Measurements from ENCODE around the gene TRAPPC1.
"Not testable (repeated sequence)": the region's sequence is repeated elsewhere in the genome, so short reads cannot be mapped to it uniquely, and the experiment has no call there.

Gene TRAPPC1, protein sequence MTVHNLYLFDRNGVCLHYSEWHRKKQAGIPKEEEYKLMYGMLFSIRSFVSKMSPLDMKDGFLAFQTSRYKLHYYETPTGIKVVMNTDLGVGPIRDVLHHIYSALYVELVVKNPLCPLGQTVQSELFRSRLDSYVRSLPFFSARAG

DNA sequence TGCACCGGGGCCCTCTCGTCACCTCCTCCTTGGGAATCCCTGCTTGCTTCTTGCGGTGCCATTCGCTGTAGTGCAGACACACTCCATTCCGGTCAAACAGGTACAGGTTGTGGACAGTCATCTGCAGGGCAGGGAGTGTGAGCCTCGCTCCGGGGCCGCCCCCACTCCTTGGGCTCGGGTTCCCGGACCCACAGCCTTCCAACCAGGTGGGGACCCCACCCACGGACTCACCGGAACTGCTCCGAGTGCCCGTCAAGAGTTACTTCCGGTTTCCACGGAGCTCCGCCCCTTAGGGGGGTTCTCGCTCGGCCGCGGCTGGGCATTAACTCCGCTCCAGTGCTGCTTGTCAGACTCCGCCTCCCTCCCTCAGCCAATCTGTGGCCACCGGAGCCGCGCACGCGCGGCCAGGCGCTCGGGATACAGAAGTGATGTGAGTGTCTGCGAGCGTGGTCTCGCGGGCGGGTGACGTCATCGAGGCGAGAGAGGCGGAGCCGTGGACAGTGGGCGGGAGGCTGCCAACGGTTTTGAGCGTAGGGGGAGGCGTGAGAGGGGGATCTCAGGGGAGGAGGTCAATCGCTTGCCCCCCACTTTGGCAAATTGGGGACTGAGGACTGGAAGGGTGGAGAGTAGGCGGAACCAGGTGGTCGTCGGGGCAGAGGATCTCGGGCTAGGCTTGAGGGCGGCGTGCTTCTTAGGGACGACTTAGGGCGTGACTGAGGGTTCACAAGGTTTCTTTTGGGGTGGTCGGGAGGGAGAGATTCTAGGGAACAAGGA, at the start of gene TRAPPC1, which contains the start of gene CNTROB:
Gene TRAPPC1, minus strand, starts transcription at position 238 of the 774 bp plus-strand sequence. Its CDS starts 117 bp downstream, at position 121.
Gene CNTROB, plus strand, starts transcription at position 498 of the 774 bp plus-strand sequence. CDS start 874 bp downstream, outside the sequence.
- DNase-seq, result peak; percentile 100
- intact Hi-C loops (cut with DNase I), result loop anchor here (1.0 to 5.0 kb wide), 2 partner anchors 17 to 90 kb away; no protein-coding TSS in a partner anchor

DNA sequence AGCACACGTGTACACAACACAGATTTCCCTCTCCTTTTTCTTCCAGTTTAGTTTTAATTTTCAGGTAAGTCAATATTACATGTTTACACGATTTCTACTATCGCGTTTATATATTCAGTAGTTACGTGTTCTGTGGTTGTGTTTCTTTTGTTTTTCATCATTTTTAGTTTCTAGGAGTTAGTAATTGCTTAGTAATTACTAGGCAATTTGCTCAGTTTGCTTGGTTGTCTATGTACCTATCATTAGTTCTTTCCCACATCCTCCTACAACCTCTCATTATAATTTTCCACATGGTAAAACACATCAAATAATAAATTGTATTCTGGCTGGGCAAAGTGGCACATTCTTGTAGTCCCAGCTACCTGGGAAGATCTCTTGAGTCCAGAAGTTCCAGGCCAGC, 46.1 kb upstream of the TRAPPC1 start:
- DNase-seq, result no peak
- intact Hi-C loops (cut with DNase I), result no loop called here

DNA sequence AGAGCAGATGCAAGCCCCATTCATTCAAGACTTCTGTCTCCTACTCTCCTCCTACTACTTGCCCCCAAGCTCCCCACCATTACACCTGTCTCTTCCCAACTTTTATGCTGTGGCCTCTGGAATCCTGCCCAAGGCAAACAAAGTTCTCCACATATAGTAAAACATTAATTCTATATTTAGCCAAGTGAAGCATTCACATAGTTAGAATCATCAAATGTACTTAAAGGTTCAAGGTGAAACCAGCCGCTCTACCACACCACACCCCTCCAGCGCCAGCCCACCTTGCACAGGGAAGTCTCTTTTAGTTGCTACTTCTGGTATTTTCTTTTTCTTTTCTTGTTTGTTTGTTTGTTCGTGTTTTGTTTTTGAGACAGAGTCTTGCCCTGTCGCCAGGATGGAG, 45.3 kb upstream of the TRAPPC1 start:
- DNase-seq, result no peak
- intact Hi-C loops (cut with DNase I), result no loop called here

DNA sequence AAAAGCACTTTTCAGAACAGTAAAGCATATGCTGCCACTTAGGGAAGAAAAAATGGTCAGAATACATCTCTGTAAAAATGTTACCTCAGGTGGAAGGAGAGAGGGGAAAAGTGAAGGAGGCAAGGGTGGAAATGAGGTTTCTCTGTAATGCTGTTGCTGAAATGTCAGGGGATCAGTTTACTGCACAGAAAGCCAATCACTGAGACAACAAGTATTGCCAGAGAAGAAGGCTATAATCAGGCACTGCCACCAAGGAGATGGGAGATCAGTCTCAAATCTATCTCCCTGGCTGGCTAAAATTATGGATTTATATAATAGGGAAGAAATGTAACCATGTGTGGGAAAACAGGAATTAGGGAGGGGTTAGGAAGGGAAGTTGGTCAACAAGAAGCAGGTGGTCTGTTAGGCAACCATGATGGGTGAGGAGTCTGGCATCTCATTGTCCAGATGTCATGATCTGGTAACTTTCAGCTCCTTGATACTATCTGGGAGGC, 42.9 kb upstream of the TRAPPC1 start:
- intact Hi-C loops (cut with DNase I), result no loop called here
- DNase-seq, result no peak

DNA sequence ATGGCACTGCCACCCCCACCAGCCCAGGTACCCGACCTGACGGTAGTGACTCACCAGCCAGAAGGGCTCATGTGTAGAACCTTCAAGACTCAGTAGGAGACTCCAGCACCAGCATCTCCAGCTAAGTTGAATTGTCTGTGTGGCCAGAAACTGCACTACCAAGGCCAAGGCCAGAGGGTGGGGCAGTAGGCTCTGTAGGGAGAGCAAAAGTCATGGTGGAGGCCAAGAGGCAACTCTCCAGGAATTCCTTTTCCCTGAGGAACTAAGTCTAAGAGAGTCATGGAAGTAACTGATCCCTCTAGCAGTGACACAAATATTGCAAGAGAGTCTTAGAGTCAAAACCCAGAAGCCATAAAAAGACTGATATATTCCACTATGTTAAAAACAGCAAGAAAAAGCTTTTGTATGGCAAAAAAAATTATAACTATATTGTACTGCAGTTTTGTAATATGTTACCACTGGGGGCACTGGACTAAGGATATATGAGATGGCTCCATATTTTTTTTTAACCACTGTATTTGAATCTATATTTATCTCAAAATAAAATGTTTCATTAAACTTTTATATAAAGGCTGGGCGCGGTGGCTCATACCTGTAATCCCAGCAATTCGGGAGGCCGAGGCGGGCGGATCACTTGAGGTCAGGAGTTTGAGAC, 40.5 kb upstream of the TRAPPC1 start:
- DNase-seq, result no peak
- intact Hi-C loops (cut with DNase I), result no loop called here

DNA sequence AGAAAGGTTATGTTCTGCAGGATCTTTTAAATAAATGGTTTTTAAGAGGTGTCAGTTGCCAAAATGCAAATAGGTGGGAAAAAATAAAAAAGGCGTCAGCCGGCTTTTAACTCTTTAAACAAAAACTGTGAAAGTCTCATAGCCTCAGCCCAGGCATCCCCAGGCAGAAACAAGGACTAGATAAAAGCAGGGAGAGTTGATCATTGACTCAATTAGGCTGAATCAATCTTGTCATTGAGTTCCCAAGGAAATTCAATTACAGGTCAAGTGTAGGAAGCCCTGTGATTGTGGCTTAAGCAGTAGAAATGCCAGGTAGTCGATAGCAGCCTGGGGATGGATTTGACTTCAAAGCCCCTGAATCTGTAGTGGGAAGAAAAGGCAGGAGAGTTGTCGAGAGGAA, 39.9 kb upstream of the TRAPPC1 start:
- DNase-seq, result no peak
- intact Hi-C loops (cut with DNase I), result no loop called here

DNA sequence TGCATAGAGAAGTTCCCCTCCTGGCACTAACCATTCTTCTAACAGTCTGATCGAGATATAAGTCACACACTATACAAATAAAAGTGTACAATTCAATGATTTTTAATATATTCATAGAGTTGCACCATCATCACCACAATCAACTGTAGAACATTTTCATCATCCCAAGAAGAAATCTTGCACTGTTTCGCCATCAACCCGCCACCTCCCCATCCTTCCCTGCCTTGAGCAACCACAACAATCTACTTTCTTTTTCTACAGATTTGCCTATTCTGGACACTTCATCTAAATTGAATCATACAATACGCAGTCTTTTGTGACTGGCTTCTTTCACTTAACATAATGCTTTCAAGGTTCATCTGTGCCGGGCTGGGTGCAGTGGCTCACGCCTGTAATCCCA, 37.7 kb upstream of the TRAPPC1 start:
- intact Hi-C loops (cut with DNase I), result no loop called here
- no peak for DNase-seq

DNA sequence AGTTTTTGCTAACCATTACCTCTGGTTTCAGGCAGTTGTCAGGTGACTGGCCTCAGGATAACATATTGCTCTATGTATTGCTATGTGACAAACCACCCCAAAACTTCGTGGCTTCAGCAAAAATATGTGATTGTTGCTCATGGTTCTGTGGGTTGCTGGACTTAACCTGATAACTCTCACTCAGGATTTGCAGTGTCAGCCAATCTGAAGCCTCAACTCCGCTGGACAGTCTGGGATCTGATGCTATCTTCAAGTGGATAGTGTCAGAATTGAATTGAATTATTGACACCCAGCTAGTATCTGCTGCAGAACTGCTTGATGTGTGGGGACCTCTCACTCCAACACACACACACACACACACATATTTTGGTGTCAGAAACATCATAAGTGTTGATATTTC, 36.0 kb upstream of the TRAPPC1 start:
- intact Hi-C loops (cut with DNase I), result no loop called here
- DNase-seq, result no peak

DNA sequence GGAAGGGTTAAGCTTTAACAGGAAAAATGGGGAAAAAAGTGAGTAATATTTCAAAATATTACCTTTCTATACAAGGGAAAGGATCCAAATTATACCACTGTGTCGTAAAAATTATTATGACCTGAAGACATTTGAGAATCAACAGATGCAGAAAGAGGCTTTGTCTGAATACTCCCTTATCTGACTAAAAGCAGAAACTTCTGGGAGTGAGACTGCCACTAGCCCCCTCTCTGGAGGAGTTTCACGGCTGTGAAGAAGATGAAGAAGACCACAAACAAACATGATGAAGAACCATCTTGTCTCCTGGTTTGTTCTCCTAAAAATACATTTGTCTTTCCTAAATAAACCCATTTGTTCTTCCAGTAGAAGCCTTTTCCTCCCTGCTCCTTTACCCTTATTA, 29.7 kb upstream of the TRAPPC1 start:
- intact Hi-C loops (cut with DNase I), result no loop called here
- DNase-seq, result no peak

DNA sequence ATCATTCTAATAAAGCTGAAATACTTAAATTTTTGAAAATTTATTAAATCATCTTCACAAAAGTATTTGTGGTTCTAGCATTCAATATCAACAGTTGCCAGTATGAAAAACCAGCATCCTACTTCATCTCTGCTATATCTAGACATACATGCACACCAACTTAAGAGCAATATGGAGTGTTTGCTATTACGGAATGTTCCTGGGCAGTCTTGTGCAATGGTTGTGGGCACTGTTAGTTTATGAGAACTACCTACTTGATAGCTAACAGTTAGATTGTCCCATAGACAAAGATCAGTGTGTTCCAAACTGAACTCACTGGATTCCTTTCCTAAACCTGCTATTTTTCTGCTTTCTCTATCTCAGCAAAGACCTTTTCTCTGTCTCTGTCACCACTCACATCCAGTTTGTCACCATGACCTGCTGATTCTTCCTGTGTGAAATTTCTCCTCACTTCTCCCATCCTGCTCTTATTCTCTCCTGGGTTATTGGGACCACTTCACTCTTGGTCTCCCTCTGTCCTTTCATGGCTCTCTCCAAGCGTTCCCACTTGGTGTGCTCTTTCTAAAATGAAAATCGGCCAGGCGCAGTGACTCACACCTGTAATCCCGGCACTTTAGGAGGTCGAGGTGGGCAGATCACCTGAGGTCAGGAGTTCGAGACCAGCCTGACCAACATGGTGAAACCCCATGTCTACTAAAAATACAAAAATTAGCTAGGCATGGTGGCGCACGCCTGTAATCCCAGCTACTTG, 27.9 kb upstream of the TRAPPC1 start:
- DNase-seq, result no peak
- intact Hi-C loops (cut with DNase I), result no loop called here

DNA sequence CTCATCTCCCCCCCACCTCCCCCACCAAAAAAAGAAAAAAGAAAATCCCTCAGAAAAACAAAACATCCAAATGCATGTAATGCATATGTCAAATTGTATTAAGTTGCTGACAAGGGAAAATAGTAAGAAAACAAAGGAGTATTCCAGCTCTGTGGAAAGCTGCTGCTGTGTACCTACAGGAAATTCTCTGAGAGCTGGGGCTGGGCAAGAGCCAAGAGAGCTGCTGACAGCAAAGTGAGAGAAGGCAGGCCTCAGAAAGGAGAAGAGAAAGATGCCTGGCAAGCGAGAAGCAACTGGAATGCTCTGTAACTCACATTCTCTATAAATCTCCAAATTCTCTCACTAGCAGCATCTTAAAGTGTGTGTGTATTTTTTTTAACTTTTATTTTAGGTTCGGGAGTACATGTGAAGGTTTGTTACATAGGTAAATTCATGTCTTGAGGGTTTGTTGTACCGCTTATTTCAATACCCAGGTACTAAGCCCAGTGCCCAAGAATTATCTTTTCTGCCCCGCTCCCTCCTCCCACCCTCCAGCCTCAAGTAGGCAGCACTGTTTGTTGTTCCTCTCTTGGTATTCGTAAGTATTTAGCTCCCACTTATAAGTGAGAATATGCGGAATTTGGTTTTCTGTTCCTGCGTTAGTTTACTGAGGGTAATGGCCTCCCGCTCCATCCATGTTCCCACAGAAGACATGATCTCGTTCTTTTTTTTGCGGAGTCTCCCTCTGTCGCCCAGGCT, 24.7 kb upstream of the TRAPPC1 start:
- intact Hi-C loops (cut with DNase I), result no loop called here
- peak in 2 of 10 donors; percentile 16 to 18 for DNase-seq

DNA sequence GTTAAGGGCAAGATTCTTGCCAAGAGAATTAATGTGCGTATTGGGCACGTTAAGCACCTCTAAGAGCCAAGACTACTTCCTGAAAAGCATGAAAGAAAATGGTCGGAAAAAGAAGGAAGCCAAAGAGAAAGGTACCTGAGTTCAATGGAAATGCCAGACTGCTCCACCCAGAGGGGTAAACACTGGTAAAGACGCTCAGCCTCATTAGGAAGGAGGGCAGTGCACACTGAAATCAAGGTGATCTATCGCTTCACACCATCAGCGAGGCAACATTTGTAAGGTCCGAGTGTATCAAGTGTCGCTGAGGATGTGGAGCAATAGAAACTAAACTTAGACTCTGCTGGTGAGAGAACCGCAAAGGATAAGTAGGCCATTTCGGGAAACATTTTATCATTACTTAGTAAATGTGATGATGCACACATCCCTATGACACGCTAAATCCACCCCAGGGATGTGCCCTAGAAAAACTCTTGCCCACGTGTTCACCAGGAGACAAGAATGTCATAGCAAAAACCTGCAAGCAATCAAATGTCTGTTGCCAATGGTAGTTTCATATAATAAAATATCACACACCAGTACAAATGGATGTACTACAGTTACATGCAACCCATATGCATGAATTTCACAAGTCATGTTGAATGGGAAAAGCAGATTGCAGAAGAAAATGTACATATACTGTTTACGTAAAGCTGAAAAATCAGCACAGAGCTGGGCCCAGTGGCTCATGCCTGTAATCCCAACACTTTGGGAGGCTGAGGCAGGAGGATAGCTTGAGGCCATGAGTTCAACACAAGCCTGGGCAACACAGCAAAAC, 23.9 kb upstream of the TRAPPC1 start:
- intact Hi-C loops (cut with DNase I), result no loop called here
- no peak for DNase-seq

DNA sequence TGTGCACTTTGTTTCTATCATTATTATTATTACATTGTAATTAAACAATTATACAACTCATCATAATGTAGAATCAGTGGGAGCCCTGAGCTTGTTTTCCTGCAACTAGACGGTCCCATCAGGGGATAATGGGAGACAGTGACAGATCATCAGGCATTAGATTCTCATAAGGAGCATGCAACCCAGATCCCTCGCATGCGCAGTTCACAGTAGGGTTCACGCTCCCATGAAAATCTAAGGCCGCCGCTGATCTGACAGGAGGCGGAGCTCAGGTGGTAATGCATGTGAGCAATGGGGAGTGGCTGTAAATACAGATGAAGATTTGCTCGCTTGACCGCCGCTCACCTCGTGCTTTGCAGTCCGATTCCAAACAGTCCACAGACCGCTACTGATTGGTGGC, 21.5 kb upstream of the TRAPPC1 start:
- DNase-seq; intact Hi-C loops (cut with DNase I): not testable (repeated sequence)

DNA sequence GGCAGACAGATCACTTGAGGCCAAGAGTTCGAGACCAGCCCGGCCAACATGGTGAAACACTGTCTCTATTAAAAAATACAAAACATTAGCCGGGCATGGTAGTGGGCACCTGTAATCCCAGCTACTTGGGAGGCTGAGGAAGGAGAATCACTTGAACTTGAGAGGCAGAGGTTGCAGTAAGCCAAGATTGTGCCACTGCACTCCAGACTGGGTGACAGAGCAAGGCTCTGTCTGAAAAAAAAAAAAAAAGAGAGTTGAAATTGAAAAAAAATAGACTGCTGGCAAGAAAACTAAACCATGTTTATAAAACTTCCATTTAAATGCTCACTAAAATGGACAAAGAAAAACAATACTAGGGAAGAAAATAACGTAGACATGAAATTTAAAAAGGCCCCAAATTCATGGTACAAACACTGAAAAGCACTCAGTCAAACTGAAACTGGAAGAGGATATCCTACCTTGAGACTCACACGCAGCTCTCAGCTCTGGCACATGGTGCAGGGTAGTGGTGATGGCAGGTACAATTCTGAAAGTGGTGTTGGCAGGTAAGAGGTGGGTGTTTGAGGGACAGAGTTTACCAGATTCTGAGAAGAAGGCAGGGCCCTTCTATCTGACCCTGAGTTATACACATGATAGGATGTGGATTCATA, 19.5 kb upstream of the TRAPPC1 start:
- intact Hi-C loops (cut with DNase I), result no loop called here
- DNase-seq, result no peak

DNA sequence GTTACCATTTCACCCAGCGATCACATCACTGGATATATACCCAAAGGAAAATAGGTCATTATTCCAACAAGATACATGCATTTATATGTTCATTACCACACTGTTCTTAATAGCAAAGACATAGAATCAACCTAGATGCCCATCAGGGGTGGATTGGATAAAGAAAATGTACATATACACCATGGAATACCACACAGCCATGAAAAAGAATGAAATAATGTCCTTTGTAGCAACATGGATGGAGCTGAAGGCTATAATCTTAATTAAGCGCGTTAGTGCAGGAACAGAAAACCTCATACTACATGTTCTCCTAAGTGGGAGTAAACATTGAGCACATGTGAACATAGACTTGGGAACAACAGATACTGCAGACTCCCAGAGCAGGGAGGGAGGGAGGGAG, 18.8 kb upstream of the TRAPPC1 start:
- intact Hi-C loops (cut with DNase I), result no loop called here
- DNase-seq, result no peak

DNA sequence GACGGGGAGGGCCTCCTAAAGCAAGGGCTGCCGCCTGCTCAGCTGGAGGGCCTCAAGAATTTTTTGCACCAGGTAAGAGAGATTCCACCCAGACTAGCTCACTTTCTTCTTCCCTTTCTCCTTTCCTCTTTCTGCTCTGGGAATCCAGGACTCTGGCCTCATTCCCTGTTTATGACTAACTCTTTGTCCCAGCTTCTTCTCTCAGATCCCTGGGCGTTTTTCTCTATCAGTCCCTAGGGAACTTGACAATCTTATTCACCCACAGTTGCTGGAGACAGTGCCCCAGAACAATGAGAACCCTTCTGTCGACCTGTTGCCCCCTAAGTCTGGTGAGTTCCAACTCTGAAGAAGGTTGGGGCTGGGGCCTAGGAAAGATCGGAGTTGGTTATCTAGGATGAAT, 15.9 kb upstream of the TRAPPC1 start:
- DNase-seq, result peak in 1 of 10 donors; percentile 43
- intact Hi-C loops (cut with DNase I), result no loop called here

DNA sequence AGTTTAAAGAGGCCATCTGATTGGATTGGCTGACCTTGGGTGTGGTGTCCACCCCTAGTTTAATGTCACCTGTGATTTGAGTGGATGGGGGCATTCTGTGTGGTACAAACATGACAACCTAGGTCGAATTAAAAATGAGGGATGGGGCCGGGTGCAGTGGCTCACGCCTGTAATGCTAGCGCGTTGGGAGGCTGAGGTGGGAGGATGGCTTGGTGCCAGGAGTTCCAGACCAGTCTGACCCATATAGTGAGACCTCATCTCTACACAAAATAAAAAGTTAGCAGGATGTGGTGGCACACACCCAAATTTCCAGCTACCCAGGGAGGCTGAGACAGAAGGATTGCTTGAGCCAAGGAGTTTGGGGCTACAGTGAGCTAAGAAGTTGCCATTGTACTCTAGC, 14.7 kb upstream of the TRAPPC1 start:
- DNase-seq, result peak in 1 of 10 donors; percentile 56
- intact Hi-C loops (cut with DNase I), result no loop called here

DNA sequence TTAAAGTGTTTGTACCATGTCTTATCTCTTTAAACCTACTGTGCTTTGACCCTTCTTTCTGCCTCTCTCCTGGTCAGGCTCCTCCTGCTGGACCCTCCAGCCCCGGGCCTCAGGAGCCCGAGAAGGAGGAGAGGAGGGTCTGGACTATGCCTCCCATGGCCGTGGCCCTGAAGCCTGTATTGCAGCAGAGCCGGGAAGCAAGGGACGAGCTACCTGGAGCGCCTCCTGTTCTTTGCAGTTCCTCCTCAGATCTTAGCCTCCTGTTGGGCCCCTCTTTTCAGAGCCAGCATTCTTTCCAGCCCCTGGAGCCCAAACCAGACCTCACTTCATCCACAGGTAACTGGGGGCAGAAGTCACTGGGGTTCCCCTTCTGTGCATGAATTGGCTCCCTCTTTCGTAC, 13.9 kb upstream of the TRAPPC1 start:
- intact Hi-C loops (cut with DNase I), result no loop called here
- DNase-seq, result peak in 1 of 10 donors; percentile 70

DNA sequence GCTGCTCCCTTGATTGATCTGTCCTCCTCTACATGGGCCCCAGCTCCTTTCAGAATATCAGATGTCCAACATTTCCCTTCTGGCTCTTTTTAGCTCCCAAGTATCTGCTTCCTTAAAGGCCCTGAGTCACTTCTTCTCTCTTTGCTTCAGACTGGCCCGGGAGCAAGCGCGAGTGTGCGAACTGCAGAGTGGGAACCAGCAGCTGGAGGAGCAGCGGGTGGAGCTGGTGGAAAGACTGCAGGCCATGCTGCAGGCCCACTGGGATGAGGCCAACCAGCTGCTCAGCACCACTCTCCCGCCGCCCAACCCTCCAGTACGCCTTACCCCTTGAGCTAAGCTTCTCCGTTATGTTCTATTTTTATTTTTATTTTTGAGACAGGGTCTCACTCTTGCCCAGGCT, 12.6 kb upstream of the TRAPPC1 start:
- DNase-seq, result peak in 1 of 10 donors; percentile 69
- intact Hi-C loops (cut with DNase I), result no loop called here
